GM21423 (cell line): ENCODE results near the gene MAST4.
"Not testable (repeated sequence)": the region's sequence is repeated elsewhere in the genome, so short reads cannot be mapped to it uniquely, and the experiment has no call there.

Experiments
- ATAC-seq: cut with Tn5 transposase; IDR thresholded peaks from one replicate; pipeline ENCODE4 v1.9.1; 2021; ENCODE audit warnings: mild to moderate bottlenecking, moderate library complexity; ENCODE audit not compliant: unreplicated experiment

MAST4 gene

DNA sequence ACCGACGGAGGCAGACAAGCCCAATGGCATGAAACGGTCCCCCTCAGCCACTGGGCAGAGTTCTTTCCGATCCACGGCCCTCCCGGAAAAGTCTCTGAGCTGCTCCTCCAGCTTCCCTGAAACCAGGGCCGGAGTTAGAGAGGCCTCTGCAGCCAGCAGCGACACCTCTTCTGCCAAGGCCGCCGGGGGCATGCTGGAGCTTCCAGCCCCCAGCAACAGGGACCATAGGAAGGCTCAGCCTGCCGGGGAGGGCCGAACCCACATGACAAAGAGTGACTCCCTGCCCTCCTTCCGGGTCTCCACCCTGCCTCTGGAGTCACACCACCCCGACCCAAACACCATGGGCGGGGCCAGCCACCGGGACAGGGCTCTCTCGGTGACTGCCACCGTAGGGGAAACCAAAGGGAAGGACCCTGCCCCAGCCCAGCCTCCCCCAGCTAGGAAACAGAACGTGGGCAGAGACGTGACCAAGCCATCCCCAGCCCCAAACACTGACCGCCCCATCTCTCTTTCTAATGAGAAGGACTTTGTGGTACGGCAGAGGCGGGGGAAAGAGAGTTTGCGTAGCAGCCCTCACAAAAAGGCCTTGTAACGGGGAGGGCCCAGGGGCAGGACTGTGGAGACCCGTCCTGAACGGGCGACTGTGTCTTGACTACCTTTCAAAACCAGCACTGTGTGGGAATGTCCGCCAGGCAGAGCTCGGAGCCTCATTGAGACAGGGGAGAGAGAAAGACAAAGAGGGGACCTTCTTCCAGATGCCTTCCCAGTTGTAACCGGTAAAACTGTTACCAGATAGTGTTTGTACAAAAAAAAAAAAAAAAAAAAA lies 570.5 kb downstream of the MAST4 start:
- peak; percentile 43 for ATAC-seq

DNA sequence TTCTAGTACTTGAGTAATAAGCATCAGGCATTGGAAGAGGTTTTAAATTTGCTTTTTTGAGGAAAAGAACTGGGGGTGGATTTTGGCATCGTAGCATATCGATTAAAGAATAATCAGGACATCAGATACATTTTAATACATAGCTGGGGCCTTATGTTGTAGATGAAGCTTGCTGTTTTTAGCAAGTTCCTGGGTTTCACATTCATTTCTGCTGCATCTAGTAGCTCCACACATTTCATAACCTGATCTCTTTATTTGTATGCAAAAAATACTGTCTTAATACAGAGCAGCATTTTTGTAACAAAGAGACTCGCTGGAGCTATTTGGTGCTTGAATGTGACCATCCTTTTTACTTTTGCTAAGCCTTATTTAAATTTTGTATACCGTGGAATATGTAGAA lies 571.9 kb downstream of the MAST4 start:
- no peak for ATAC-seq

- no peak for ATAC-seq
These were observed 574.6 kb downstream of the MAST4 start for GRCh38 chr5:67170767-67171166.

DNA sequence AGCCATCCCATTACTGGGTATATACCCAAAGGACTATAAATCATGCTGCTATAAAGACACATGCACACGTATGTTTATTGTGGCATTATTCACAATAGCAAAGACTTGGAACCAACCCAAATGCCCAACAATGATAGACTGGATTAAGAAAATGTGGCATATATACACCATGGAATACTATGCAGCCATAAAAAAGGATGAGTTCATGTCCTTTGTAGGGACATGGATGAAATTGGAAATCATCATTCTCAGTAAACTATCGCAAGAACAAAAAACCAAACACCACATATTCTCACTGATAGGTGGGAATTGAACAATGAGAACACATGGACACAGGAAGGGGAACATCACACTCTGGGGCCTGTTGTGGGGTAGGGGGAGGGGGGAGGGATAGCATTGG lies 577.2 kb downstream of the MAST4 start:
- not testable (repeated sequence) for ATAC-seq

GRCh38 chr5:67173959-67174358 lies 577.8 kb downstream of the MAST4 start:
- ATAC-seq = no peak

DNA sequence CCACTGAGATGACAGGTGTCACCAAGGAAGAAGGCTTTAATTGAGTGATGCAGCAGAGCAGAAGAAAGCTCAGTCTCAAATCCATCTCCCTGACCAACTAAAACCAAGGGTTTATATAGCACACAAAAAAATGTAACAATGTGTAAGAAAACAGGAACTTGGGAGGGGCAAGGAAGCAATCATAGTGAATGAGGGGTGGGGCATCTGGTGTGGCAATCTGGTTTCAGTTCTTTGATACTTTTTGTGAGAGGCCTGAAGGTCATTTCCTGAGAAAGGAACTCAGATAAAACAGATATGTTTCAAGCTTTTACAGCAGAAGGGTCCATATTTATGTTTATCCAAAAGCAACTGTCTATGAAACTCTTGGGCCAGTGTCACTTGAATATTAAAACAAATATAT lies 580.7 kb downstream of the MAST4 start:
- no peak for ATAC-seq

DNA sequence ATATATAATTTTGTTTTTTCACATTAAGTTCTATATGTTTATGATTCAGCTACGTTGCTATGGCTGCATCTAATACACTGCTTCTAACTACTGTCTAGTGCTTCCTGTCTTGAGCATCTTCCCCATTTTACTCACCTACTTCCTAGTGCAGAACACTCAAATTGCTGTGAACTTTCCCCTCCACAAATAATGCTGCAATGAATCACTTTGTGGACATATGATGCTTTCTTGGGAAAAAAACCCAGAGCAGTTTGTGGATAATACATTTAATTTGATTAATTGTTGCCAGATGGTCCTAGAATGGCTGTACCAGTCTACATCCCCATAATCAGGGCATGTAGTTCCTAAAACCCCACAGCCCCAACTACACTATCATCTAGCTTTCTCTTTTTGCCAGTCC lies 581.9 kb downstream of the MAST4 start:
- ATAC-seq = no peak

DNA sequence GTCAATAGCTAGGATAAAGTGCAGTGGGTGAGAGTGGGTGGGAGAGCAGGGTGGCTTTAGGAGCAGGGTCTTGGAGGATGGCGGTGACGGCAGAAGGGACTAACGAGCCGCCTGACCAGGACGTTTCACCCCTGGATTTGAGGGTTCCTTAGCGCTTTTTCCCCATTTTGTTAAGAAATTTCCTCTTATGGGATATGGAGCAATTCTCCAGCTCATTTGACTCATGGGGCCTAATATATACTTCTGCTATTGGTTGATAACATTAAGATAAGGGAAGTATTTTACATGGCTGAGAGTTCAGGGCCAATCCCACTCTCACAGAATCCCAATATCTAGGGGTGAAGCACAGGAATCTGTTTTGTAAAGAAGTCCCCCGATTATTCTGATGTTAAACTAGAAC lies 582.8 kb downstream of the MAST4 start:
- no peak for ATAC-seq

GRCh38 chr5:67179697-67180361 lies 583.6 kb downstream of the MAST4 start:
- ATAC-seq = no peak

DNA sequence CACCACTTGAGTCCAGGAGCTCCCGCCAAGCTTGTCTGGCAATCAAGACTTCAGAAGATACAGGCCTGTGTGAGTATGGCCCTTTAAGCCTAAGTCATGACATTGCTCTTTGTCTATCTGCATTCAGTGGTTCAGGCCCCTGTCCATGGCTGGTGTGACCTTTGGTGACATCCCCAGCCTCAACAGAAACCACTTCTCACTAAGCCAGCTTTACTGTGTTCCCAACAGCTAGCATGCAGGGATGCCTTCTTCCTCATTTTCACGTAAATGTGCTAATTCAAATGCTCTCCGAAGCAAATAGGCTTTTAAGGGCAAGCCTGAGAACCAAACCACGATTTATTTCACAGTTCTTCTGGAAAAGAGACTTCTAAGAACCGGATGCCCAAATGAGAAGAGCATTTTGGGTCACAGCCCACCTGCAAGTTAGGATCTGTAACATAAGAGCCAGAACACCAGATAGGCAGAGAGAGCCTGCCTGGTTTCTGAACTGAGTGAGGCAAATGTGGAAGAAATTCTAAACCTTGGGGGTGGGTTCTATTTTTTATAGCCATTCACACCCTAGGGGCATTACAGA lies 585.5 kb downstream of the MAST4 start:
- ATAC-seq = no peak

GRCh38 chr5:67182301-67182790 lies 586.2 kb downstream of the MAST4 start:
- no peak for ATAC-seq

- no peak for ATAC-seq
These were observed 587.7 kb downstream of the MAST4 start for GRCh38 chr5:67183859-67184258.

DNA sequence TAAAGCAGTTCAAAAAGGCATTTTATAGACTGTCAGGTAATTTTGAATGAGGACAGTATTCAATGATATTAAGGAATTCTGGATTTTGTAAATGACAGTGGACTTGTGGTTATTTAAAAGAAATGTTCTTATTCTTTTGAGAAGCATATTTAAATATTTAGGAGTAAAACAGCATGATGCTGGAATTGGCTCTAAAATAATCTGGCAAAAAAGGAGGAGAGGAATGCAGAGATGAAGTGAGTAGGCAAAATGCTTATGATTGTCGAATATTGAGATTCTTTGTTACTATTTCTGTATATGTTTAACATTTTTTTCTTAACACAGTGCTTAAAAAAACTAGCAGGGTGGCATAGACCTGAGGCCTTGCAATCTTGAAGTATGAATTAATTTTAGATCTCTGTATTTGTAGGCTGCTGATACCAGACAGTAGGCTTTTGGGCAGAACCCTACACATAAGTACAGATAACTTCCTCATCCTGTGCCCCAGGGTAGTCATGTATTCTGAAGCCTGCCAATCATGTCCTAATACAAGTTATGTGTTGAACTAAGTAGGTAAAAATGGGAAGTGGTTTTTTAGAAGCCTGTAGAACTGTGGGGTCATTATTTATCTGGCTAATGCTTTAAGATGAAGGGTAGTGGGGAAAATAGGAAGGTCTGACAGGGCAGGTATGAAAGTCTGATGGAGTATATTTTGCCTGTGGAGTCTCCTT lies 591.0 kb downstream of the MAST4 start:
- peak; percentile 77 for ATAC-seq

GRCh38 chr5:67188274-67189078 lies 592.3 kb downstream of the MAST4 start:
- no peak for ATAC-seq

GRCh38 chr5:67189079-67189354 lies 592.8 kb downstream of the MAST4 start:
- no peak for ATAC-seq

- ATAC-seq = no peak
These were observed 593.7 kb downstream of the MAST4 start for GRCh38 chr5:67189931-67190330.

- no peak for ATAC-seq
These were observed 594.2 kb downstream of the MAST4 start for GRCh38 chr5:67190410-67190809.

DNA sequence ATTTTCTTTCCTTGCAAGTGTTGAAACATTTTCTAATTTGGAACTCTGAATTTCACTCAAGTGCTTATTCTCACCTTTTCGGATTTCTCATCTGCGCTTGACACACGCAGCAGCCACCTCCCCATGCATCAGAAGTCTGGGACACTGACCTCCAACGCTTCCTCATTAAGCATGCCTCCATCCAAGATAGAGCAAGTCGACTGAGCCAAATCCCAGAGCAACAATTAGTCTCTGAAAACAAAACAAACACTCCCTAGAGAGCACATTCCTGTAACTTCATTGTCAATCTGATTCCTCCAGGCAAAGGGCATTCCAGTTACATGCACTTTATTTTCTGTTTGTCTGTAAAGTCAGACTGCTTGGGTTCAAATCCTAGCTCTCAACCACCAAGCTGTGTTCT lies 594.7 kb downstream of the MAST4 start:
- ATAC-seq = no peak

- ATAC-seq = peak; percentile 42
These were observed 596.7 kb downstream of the MAST4 start for GRCh38 chr5:67192719-67193438.

DNA sequence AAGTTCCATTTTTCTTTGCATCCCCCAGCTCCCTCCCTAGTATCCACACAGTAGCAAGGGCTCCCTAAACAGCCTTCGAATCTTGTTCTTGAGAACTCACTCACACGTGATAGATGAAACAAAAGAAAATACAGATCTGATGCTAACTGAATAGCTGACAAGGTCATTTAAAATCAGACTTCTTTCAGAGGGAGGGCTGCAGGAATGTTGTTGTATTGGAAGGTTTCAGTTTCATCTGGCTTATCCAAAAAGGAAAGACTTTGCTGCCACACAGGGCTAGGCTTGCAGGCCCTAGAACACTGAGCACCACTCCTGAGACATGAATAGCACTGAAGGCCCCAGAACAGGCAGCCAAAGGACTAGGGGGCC lies 597.2 kb downstream of the MAST4 start:
- ATAC-seq = no peak
